ENCODE results near the gene GMDS. TPM values are rescaled to one million over a fixed set of nuclear protein-coding genes. Genes with fewer than 3 reads are reported as not detected.

The GMDS gene
- polyA plus RNA-seq, 1 donor (not counting 4 experiments of a cell fraction or from before 2014, with no cell fraction given) = 22.1 TPM

DNA sequence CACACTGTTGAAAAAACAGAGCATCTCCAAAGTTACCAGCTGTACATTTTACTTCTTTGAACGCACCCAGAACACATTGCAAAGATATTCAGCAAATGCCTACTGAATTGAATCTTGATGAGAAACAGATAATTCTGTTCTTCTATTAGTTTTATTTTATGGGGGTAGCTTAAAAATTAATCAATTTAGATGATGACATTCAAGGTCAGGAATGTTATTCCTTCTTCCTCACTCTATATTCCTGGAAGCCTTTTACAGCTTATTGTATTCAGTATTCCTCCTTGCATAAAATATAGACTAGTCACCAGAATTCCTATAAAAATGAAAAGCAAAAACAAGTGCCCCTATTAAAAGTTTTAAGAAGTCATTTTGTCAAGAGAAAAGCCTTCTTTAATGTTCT, 21.4 kb upstream of the GMDS start:
- no peak for FAIRE-seq
- no peak overlapping the region for H3K4me2 ChIP-seq (ENCODE audit: control insufficient read depth, extremely low read depth, insufficient read depth, low read depth, low read length)
- no peak for DNase-seq (ENCODE audit: low read depth, low spot score)

DNA sequence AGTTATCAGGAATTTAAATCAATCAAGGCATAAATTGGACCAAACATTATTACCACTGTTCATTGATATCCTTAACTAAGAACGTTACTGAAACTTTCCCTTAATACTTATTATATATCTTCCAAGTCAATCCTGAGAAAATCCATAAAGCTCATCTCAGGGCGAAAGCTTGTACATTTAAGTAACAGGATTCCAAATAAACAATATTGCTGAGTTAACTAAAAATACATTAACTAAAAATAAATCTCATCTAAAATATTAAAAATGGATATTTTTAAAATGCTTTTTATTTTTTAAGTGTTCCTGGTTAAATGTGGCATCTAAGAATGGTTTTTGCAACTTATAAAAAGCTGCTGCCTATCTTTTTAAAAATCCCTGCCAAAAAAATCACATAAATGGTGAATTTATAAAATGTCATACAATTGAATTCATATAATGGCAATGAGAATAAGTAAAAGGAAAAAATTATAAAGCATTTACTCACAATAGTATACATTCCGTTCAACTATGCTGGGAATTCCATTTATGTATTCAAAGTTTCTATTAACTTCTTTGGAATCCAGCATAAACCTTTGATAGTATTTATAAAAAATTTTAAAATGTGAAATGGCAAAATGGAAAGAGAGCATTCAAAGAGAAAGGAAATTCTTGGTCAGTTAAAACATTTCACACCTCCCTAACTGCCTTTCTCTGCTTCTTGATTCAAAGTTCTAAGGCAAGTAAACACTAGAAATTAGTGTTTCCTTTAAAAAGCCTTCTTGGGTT, 20.8 kb upstream of the GMDS start:
- no peaks in the 10 kb centered on the region for H3K36me3 ChIP-seq (ENCODE audit: control insufficient read depth in 2 of 2, extremely low read depth in 1 of 2, insufficient read depth in 2 of 2, low read length in 2 of 2)
- H3K27ac ChIP-seq (ENCODE audit: control insufficient read depth, insufficient read depth, low read length) = no peak overlapping the region
- H3K79me2 ChIP-seq (ENCODE audit: control insufficient read depth, insufficient read depth, low read length) = no peaks in the 10 kb centered on the region
- H3K27me3 ChIP-seq (ENCODE audit: control insufficient read depth, extremely low read depth, insufficient read depth, low read length) = no peaks in the 10 kb centered on the region
- no peaks in the 10 kb centered on the region for H3K9me1 ChIP-seq (ENCODE audit: control insufficient read depth, extremely low read depth, insufficient read depth, low read length)
- no peak overlapping the region for H3K4me3 ChIP-seq (ENCODE audit: control insufficient read depth in 2 of 3, extremely low read depth in 1 of 3, insufficient read depth in 2 of 3, low read depth in 1 of 3, low read length in 3 of 3)
- TF ChIP-seq EZH2 (IDR thresholded peaks at IDR 0.05; ENCODE audit: low read length) = no peak
- TF ChIP-seq, protein P1, sequence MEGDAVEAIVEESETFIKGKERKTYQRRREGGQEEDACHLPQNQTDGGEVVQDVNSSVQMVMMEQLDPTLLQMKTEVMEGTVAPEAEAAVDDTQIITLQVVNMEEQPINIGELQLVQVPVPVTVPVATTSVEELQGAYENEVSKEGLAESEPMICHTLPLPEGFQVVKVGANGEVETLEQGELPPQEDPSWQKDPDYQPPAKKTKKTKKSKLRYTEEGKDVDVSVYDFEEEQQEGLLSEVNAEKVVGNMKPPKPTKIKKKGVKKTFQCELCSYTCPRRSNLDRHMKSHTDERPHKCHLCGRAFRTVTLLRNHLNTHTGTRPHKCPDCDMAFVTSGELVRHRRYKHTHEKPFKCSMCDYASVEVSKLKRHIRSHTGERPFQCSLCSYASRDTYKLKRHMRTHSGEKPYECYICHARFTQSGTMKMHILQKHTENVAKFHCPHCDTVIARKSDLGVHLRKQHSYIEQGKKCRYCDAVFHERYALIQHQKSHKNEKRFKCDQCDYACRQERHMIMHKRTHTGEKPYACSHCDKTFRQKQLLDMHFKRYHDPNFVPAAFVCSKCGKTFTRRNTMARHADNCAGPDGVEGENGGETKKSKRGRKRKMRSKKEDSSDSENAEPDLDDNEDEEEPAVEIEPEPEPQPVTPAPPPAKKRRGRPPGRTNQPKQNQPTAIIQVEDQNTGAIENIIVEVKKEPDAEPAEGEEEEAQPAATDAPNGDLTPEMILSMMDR (optimal IDR thresholded peaks at IDR 0.05 in 1 of 3, IDR thresholded peaks at IDR 0.05 in 1 of 3, conservative IDR thresholded peaks at IDR 0.05 in 1 of 3; ENCODE audit: extremely low read depth in 1 of 3, insufficient read depth in 2 of 3, low read length in 3 of 3) = no peak
- H3K9ac ChIP-seq (ENCODE audit: control insufficient read depth, extremely low read depth, insufficient read depth, low read length) = no peak overlapping the region
- no peak for DNase-seq (ENCODE audit: low read depth, low spot score)
- H3K4me1 ChIP-seq (ENCODE audit: control insufficient read depth, extremely low read depth, insufficient read depth, low read length) = no peaks in the 10 kb centered on the region
- H4K20me1 ChIP-seq (ENCODE audit: control insufficient read depth, extremely low read depth, insufficient read depth, low read length) = no peaks in the 10 kb centered on the region
- dilution Hi-C loops (cut with MboI; ENCODE audit: extremely low pct_ligation_motif_present, low sequenced_read_pairs) = no loop called here
- no peak for FAIRE-seq
- H3K4me2 ChIP-seq (ENCODE audit: control insufficient read depth, extremely low read depth, insufficient read depth, low read depth, low read length) = no peak overlapping the region
- H3K9me3 ChIP-seq (ENCODE audit: control insufficient read depth, low read depth, low read length) = no peaks in the 10 kb centered on the region
- H2AFZ ChIP-seq (ENCODE audit: control insufficient read depth, low read length) = no peak overlapping the region

More for the DNA sequence above, 21.4 kb upstream of the GMDS start:
- no peak for TF ChIP-seq EZH2 (IDR thresholded peaks at IDR 0.05; ENCODE audit: low read length)
- TF ChIP-seq, protein P1 (optimal IDR thresholded peaks at IDR 0.05 in 1 of 3, IDR thresholded peaks at IDR 0.05 in 1 of 3, conservative IDR thresholded peaks at IDR 0.05 in 1 of 3; ENCODE audit: extremely low read depth in 1 of 3, insufficient read depth in 2 of 3, low read length in 3 of 3) = no peak
- H3K4me3 ChIP-seq (ENCODE audit: control insufficient read depth in 2 of 3, extremely low read depth in 1 of 3, insufficient read depth in 2 of 3, low read depth in 1 of 3, low read length in 3 of 3) = no peak overlapping the region
- no peaks in the 10 kb centered on the region for H3K4me1 ChIP-seq (ENCODE audit: control insufficient read depth, extremely low read depth, insufficient read depth, low read length)
- no peaks in the 10 kb centered on the region for H3K27me3 ChIP-seq (ENCODE audit: control insufficient read depth, extremely low read depth, insufficient read depth, low read length)
- H3K27ac ChIP-seq (ENCODE audit: control insufficient read depth, insufficient read depth, low read length) = no peak overlapping the region
- dilution Hi-C loops (cut with MboI; ENCODE audit: extremely low pct_ligation_motif_present, low sequenced_read_pairs) = no loop called here
- no peak overlapping the region for H3K9ac ChIP-seq (ENCODE audit: control insufficient read depth, extremely low read depth, insufficient read depth, low read length)
- H3K9me1 ChIP-seq (ENCODE audit: control insufficient read depth, extremely low read depth, insufficient read depth, low read length) = no peaks in the 10 kb centered on the region
- no peaks in the 10 kb centered on the region for H3K36me3 ChIP-seq (ENCODE audit: control insufficient read depth in 2 of 2, extremely low read depth in 1 of 2, insufficient read depth in 2 of 2, low read length in 2 of 2)
- H3K79me2 ChIP-seq (ENCODE audit: control insufficient read depth, insufficient read depth, low read length) = no peaks in the 10 kb centered on the region
- H2AFZ ChIP-seq (ENCODE audit: control insufficient read depth, low read length) = no peak overlapping the region
- H3K9me3 ChIP-seq (ENCODE audit: control insufficient read depth, low read depth, low read length) = no peaks in the 10 kb centered on the region
- H4K20me1 ChIP-seq (ENCODE audit: control insufficient read depth, extremely low read depth, insufficient read depth, low read length) = no peaks in the 10 kb centered on the region

Data from keratinocyte (primary cell).